HT1080 (cell line): Measurements from ENCODE around the gene NODAL. TPM values are rescaled to one million over a fixed set of nuclear protein-coding genes. Genes with fewer than 3 reads are reported as not detected.
"Not testable (repeated sequence)": the region's sequence is repeated elsewhere in the genome, so short reads cannot be mapped to it uniquely, and the experiment has no call there.

Experiments used
- DNase-seq: peaks from one replicate; pipeline ENCODE4 v3.0.0-alpha.2; 2015; ENCODE audit warnings: low read depth
- polyA plus RNA-seq, 2 experiments: library from polyadenylated mRNA; depleted of rRNA; stranded (reverse); fragments of >200 nt; gene quantifications; 2 replicates each; pipeline ENCODE4 v1.2.3, GENCODE V29; 2015
- total RNA-seq: library from RNA; depleted of rRNA; stranded (reverse); fragments of >200 nt; shearing (Covaris generic); gene quantifications from 2 replicates; pipeline ENCODE4 v1.2.3, GENCODE V29; 2014; rRNA removed

Gene NODAL
- 0.37 TPM in 1 of 2 replicates, not detected in the other for total RNA-seq
- polyA plus RNA-seq (2015; cell fraction: cytosol; rRNA removed): not detected in 2 replicates
- polyA plus RNA-seq (2015; cell fraction: nucleus; rRNA removed): not detected in 2 replicates

DNA sequence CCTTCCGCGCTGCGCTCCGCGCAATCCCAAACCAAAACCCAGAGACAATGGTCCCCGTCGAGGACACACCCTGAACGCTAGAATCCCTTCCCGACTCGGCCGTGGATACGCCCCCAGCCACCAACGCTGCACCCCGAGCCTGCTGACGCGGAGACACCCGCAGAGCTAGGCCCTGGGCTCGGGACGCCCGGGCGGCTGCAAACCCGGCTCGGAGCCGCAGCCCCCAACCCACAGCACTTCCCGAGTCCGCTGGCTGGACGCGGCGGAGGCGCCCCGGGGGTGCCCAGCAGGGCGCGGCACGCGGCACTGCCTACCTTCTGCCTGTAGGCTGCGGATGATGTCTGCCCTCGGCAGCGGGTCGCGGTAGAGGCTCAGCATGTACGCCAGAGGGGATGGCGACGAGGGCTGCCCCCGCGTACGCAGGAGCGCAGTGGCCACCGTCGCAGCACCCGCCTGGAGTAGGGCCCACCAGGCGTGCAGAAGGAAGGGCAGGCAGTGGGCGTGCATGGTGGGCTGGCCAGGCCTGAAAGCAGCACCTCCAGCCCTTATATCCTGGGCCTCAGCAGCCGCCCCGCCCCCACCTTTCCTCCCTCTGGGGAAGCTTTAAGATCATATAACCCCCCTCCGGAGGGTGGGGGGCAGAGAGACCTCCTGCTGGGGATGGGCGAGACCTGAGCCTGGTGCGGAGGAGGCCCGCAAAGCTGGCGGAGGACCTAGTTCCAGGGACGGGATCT is at the start of gene NODAL:
NODAL (minus strand) TSS at position 521 of the 734 bp plus-strand sequence; CDS start at position 507, 14 bp downstream.
- no peak for DNase-seq

DNA sequence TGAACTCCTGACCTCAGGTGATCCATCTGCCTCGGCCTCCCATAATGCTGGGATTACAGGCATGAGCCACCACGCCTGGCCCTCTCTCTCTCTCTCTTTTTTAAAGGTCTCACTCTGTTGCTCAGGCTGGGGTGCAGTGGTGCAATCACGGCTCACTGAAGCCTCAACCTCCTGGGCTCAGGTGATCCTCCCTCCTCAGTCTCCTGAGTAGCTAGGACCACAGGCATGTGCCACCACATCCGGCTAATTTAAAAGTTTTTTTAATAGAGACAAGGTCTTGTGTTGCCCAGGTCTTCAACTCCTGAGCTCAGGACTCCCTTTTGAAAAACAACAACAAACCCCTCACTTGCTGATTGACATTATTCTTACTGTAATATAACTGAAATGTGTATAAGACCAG is 48.7 kb upstream of the NODAL start:
- no peak for DNase-seq

DNA sequence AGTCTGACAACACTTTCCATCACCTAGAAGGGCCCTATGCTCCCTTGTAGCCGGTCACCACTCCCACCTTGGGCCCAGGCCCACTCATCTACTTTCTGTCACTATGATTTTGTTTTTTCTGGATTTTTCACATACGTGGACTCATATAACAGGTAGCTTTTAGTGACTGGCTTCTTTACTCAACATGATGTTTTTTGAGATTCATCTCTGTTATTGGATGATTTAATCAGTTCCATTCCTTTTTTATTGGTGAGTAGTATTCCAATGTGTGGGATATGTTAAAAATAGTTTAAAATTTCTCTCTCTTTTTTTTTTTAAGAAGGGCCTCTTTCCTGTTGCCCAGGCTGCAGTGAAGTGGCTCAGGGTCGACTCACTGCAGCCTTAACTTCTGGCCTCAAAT is 46.3 kb upstream of the NODAL start:
- DNase-seq: no peak

DNA sequence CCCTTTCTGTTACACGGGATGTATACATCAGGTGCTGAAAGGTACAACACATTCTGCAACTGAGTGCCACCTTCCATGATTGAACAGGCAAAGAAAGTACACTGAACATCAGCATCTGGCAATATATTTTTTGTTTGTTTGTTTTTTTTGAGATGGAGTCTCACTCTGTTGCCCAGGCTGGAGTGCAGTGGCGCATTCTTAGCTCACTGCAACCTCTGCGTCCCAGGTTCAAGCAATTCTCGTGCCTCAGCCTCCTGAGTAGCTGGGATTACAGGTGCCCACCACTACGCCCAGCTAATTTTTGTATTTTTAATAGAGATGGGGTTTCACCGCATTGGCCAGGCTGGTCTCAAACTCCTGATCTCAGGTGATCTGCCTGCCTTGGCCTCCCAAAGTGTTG is 42.4 kb upstream of the NODAL start:
- not testable (repeated sequence) for DNase-seq

DNA sequence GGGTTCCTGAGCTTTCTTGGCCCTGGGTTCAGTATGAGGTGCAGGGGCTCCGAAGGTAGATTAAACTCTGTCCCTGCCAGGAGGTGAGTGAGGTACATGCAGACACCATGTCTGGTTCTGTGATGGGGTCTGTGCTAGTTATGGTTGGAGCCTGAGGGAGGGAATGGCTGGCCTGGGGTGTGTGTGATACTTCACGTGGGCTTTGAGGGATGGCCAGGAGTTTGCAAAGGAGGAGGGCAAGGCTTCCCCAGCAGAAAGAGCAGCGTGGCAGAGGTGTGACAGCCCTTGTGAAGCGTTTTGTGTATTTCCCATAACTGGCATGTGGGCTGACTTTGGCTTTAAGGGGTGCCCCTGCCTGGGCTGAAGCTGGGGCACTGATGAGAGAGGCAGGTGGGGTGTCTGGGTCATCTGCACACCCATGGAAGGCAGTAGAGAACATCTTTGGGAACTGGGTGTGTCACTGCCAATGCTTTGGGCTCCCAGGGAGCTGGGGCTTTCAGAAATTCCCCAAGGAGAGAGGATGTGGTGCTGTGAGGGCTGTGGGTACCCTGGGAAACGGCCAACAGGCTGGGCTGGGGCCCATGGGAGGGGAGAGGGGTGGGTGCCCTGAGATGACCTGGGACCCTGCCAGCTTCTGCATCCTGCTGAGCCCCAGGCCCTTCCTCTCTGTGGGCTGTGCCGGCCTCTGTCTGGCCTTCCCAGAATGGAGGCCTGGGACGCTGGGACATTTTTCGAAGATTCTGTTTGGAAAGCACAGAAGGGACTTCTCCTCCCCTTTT is 41.7 kb upstream of the NODAL start:
- no peak for DNase-seq

DNA sequence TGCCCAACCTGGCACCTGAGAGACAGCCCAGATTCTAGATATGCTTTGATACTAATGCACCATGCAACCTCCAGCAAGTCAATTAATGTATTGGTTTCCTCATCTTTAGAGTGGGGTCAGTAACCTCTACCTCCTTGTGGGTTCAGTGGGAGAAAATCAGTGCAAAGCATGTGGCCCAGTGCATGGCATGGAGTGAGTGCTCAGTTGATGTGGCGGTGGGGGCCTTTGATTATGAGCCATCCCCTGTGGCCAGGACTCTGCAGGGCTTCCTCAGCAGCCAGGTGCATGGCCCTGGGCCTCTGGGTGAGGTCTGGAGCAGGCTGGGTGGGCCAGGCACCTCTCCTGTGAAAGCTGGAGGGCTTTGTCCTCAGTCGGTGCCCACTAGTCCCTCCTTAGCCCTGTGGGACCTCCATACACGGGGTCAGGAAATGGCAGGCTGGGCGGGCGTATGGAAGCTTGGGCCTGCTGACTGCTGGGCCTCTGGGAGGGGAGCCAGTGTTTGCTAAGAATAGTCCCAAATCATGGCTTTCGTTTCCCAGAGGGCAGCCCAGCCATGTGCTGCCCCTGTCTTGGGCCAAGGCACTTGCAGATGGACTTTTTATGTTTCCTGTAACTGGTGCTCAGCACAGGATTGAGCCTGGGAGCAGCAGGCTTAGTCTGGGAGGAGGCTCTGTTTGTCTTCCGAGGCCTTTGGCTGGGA is 40.5 kb upstream of the NODAL start:
- no peak for DNase-seq

DNA sequence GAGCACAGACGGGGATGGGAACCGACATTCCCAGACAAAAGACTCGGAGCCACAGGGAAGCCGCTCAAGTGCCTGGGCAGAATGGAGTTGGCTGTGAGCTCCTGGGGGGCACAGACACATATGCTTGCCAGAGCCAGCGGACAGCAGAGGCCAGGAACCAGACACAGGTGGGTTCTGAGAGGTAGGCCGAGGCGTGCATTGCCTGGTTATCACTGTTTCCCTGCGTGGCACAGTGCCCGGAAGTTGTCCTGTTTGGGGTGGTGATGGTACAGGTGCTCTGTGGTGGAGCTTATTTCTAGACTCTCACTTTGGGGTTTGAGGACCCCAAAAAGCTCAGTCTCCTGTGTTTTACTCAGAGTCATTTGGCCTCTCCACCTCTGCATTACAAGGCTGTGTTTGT is 39.6 kb upstream of the NODAL start:
- no peak for DNase-seq

DNA sequence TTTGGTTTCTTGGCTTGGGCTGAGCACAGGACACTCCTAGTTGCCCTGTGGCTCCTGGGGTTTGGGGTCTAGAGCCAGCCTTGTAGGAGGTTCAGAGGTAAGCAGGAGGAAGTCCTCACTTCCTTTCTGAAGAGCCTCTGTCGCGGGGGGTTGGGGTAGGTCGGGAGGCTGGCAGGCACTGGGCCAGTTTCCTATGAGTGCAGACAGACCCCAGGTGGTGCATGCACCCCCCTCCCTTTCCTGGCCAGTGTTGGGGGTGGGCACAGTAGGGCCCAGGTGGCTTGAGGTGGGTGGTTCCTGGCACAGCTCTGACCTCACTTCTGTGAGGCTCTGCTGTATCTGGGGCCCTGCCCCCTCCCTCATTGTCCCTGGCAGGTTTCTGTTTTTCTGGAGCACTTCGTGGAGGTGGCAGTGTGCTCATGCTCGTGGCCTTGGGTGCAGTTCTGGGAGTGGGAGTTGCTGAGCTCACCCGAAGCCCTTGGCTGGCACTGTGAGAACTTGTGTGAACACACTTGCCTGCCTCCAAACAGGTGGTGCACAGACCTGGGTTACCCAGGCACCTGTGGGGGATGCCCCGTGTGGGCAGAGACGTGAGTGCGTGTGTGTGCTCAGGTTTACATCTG is 38.9 kb upstream of the NODAL start:
- no peak for DNase-seq

DNA sequence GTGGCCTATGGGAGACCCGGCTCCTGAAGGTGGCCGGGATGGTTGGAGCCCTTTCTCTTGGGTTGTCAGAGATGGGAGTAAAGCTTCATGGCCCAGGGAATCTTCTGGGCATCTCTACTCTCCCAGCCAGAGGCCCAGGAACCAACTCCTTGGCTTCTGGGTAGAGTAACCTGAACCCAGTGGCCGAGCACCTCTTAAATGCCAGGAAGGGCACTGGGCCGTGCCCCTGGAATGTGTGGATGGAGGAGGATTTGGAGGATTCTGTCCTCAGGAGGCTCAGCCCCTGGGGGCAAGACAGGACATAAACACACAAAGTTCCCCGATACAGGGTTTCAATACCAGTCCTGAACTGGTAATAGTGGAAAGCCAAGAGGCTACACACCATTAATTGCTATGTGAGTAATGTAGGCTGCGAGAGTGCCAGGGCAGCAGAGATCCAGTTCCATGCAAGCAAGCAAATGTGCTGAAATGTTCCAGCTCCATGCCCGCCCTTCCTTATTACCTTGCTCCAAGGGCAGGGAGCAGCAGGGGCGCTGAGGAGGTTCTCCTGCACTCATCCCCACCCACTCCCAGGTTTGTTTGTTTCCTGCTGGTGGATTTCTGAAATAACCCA is 38.3 kb upstream of the NODAL start:
- no peak for DNase-seq

DNA sequence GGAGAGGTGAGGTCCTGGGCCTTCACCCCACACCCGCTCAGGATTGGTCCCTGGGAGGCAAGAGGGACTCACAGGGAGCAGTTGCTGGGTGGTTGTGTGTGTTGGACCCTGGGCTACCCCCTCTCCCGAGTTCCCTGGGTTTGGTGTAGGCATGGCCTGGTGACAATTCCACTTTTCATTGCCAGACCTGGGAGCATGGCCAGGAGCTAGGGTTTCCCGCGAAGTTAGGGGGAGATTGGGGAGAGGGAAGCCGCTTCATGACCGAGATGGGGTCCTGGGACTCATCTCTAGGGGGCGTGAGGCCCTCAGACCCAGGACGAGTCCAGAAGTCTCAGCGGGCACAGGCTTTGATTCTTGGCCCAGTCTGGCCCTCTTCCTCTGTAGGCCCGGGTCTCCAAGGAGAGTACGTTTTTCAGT is 37.7 kb upstream of the NODAL start:
- no peak for DNase-seq

DNA sequence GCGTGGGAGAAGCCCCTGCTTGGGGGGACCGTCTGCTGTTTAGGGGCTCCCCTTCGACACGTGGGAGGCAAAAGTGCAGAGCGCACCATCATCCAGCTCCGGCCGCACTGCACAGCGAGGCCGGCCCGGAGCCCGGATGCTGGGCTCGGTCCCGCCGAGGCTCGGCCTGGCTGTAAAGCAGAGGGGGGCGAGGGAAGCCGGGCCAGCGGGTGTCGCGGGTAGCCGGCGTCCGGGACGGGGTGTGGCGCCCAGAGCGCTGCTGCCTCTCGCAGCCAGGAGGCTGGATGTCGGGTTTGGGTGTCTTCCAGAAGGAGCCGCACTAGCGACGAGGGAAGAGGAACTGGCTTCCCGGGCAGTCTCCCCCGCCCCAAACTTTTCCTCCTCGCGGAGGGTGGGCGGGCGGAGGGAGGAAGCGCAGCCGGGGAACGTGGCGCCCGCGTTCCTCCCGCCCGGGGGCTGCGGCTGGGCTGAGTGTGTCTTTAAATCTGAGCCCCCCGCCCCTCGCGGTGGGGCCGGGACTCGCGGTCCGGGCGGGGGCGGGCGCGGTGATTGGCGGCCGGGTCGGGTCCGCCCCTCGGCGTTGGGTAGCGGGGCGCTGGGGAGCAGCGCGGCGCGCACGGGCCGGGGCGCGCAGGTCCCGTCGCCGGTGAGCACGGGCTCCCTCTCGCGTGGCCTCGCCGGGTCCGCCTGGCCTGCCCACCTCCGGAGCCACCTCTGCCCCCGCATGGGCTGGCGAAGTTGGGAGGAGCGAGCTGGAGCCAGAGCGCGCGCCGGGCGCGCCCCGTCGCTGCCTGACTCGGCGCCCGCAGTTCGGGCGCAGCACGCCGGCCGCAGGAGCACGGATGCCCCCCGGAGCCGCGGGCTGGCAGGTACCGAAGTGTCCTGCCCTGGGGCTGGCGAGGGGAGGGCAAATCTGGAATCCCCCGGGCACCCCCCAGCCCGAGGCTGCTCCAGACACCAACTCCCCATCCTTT is 37.0 kb upstream of the NODAL start, which contains the start of gene PALD1:
PALD1 (plus strand) TSS at position 577 of the 974 bp plus-strand sequence. CDS start 47,185 bp downstream, outside the sequence.
- peak; percentile 27 for DNase-seq

DNA sequence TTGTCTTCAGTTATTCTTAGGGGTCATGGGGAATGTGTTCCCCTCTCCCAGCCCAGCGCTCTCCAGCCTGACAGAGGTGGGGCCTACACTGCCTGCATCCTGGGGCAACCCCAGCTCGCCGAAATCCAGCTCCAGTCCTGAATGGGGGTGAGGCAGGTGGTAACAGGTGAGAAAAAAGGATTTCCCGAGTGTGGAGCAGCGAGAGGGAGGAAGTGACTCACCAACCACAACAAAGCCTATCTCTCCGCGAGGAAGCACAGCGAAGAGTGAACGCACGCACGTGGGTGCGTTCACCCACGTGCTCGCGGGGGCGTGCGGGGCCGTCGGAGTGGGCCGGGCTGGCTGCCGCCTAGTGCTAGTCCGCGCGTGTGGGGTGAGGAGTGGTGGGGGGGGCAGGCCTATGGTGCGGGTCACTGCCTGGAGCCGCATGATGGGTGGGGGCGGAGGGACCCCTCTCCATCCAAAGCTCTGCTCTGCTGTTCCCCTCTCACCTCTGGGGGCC is 36.2 kb upstream of the NODAL start:
- DNase-seq: peak; percentile 33

DNA sequence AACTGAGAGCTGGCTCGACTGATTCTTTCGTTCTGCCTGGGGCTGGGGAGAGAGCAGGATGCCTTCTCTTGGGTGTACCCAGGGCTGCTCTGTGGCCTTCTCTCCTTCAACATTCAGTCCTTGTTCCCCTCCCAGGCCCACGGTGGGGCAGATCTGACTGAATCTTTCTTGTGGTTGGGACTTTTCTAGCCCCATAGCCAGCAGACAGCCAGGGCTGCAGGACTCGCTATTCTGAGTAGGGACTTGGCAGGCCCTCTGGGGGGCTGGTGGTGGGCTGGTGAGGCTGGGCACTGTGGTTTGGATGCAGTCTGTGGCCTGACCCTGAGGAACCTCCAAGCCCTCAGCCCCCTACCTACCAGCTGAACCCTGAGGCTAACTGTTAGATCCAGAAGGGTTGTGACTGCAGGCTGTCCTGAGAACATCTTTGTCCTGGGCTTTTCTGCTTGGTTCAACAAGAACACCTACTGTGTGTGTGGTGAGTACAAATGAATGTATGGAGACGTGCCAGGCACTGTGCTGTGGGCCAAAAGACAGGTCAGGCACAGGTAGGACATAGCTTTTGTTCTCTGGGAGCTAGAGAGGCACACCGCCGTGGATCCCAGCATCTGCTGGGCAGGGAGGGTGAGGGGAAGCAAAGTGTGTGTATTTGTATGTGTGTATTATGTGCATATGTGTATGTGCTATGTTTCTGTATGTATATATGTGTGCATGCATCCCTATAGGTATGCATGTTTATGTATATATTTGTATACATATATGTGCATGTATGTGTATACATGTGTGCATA is 35.0 kb upstream of the NODAL start:
- DNase-seq: no peak

DNA sequence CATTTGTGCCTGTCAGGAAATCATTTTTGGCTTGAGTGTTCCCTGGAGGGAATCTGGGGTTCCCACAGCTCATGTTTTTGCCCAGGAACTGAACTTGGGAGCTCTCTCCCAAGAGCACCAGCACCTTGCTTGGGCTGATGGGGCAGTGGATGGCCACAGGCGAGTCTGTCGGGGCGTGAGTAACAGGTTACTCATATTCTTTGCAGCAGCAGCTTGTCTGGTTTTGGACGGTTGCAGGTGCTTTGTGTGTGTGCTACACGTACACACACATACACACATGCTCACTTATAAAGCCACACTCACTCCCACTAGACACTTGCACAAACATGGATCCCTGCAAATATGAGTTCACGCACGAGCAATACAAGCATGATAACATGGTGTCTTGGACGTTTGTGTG is 34.2 kb upstream of the NODAL start:
- DNase-seq: peak; percentile 58

DNA sequence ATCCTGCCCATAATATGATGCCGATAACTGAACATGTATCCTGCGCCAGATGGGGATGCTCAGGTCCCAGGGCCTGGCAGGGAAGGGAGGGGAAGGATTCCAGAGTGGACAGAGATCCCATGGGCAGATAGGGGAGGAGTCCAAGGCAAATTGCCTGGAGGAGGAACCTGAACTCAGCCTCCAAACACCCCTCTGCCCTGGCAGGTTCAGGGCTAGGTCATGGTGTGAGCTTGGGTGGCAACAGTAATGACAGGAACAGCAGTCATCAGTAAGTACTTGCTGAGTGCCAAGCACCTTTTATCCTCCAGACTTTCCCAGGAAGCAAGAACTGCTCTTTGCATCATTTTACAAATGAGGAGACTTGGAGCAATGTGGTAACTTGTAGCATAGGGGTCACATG is 33.3 kb upstream of the NODAL start:
- DNase-seq: no peak

DNA sequence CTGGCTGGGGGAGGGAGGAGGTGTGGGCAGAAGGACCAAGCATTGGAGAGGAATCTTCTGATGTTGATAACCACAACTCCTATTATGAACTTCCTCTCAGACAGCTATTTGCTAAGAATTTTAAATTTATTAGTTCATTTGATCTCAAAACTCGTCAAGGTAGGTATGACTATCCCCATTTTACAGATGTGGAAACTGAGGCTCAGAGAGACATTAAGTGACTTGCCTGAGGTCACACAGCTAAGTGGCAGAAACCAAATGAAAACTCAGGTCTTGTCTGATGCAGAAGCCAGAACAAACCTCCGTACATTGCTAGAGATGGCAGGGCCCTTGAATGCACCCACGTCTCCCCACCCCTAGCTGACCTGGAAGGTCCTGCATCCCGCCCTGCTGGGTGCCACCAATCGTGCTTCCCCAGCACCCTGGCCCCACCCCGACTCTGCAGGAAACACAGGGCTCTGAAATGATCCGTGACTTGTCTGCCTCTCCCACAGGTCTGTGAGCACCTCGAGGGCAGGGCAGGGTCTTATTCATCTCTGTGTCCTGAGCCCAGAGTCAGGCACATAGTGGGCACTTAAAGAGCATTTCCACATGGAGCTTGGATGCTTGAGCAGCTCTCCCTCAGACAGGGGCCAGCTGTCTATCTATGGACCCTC is 31.4 kb upstream of the NODAL start:
- DNase-seq: no peak

DNA sequence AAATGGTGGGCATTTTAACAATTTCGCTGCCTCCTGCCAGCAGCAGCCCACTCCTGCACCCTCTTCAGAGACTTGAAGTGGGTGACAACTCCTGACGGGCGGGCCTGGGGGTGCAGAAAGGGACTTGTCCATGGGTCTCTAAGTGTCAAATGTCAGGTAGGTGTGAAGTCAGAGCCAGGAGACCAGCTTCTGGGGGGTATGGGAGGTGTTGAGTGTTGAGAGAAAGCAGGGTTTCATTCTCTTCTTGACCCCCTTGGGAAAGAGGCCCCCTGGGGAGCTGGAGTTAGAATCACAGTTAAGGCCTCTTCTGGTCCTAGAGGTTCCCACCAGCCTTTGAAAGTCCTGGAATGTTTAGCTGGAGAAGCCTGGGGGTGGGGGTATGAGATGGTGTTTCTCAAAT is 25.5 kb upstream of the NODAL start:
- no peak for DNase-seq

DNA sequence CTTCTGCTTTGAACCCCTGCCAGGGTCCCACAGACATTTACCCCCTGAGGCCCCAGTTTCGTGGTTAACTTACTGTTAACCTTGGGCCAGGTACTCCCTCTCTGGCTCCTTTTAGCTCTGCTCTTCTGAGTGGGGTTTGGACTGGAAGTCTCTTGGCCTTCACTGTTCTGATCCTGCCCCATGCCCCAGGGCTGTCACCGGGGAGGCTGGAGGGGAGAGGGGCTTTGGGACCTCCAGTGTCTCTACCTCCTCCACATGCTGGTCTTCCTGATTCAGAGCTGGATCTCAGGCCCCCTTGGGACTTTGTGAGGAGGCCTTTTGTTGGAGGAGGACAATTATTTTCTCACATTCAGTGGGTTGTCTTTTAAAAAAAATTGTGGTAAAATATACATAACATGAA is 24.4 kb upstream of the NODAL start:
- DNase-seq: no peak
